ENCODE measurements around the gene ADNP2.

DNA sequence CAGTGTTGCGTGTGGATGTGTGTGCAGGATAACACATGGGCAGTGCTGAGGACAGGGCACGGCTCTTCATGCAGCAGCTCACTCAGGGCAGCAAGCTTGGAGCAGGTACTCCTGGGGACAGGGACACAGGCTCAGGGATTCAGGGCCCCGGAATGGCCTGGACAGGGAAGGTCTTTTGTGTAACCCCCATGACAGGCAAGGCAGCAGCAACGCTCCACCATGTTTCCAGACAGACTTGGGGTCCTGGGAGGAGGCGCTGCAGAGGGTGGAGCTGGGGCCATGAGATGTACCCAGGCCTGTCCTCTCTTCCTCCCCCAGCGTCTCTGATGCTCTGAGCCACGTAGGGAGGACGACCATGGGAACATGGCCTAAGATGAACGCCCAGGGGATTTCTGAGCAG is 58.3 kb downstream of the ADNP2 start:
- TF ChIP-seq, protein P1, sequence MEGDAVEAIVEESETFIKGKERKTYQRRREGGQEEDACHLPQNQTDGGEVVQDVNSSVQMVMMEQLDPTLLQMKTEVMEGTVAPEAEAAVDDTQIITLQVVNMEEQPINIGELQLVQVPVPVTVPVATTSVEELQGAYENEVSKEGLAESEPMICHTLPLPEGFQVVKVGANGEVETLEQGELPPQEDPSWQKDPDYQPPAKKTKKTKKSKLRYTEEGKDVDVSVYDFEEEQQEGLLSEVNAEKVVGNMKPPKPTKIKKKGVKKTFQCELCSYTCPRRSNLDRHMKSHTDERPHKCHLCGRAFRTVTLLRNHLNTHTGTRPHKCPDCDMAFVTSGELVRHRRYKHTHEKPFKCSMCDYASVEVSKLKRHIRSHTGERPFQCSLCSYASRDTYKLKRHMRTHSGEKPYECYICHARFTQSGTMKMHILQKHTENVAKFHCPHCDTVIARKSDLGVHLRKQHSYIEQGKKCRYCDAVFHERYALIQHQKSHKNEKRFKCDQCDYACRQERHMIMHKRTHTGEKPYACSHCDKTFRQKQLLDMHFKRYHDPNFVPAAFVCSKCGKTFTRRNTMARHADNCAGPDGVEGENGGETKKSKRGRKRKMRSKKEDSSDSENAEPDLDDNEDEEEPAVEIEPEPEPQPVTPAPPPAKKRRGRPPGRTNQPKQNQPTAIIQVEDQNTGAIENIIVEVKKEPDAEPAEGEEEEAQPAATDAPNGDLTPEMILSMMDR (IDR thresholded peaks at IDR 0.05; ENCODE audit: low read length): no peak
- TF ChIP-seq EZH2 (IDR thresholded peaks at IDR 0.05; ENCODE audit: borderline replicate concordance, low read length): no peak
